Activated naive CD4-positive, alpha-beta T cell treated with Interleukin-2 at 50 U/mL for 16 hours (primary cell): Measurements from ENCODE around the gene NXPE2.
"Not testable (repeated sequence)": the region's sequence is repeated elsewhere in the genome, so short reads cannot be mapped to it uniquely, and the experiment has no call there.

Source experiments
- DNase-seq: peaks from one replicate; pipeline ENCODE4 v3.0.0-alpha.2; 2020

NXPE2 gene

GRCh38 chr11:114678125-114679036, at the start of gene NXPE2:
NXPE2 (plus strand) TSS chr11:114678527; CDS start chr11:114678576, 49 bp downstream.
- DNase-seq = no peak

GRCh38 chr11:114631445-114631965, 46.8 kb upstream of the NXPE2 start:
- DNase-seq = not testable (repeated sequence)

- DNase-seq = not testable (repeated sequence)
These were observed 38.9 kb upstream of the NXPE2 start for GRCh38 chr11:114639440-114639839.

- no peak for DNase-seq
These were observed 27.7 kb upstream of the NXPE2 start for GRCh38 chr11:114650661-114651060.

- DNase-seq = no peak
These were observed 27.1 kb upstream of the NXPE2 start for GRCh38 chr11:114651145-114651718.

- DNase-seq = no peak
These were observed 25.2 kb upstream of the NXPE2 start for GRCh38 chr11:114653148-114653547.

GRCh38 chr11:114664641-114665040, 13.7 kb upstream of the NXPE2 start:
- no peak for DNase-seq

- no peak for DNase-seq
These were observed 11.6 kb upstream of the NXPE2 start for GRCh38 chr11:114666760-114667159.

- no peak for DNase-seq
These were observed 10.2 kb upstream of the NXPE2 start for GRCh38 chr11:114668109-114668508.

GRCh38 chr11:114673661-114674060, 4.7 kb upstream of the NXPE2 start:
- no peak for DNase-seq

- DNase-seq = no peak
These were observed 1.2 kb downstream of the NXPE2 start for GRCh38 chr11:114679505-114679904.

GRCh38 chr11:114683007-114683406, 4.7 kb downstream of the NXPE2 start:
- DNase-seq = no peak

- no peak for DNase-seq
These were observed 6.3 kb downstream of the NXPE2 start for GRCh38 chr11:114684636-114685035.

GRCh38 chr11:114685097-114685496, 6.8 kb downstream of the NXPE2 start:
- DNase-seq = no peak

GRCh38 chr11:114705280-114706024, 27.1 kb downstream of the NXPE2 start:
- DNase-seq = no peak

- no peak for DNase-seq
These were observed 31.6 kb downstream of the NXPE2 start for GRCh38 chr11:114709960-114710359.

- DNase-seq = no peak
These were observed 35.4 kb downstream of the NXPE2 start for GRCh38 chr11:114713756-114714155.

- DNase-seq = no peak
These were observed 41.2 kb downstream of the NXPE2 start for GRCh38 chr11:114719562-114719961.

- no peak for DNase-seq
These were observed 46.7 kb downstream of the NXPE2 start for GRCh38 chr11:114724916-114725524.

- no peak for DNase-seq
These were observed 47.3 kb downstream of the NXPE2 start for GRCh38 chr11:114725623-114726022.

- DNase-seq = no peak
These were observed 58.5 kb downstream of the NXPE2 start for GRCh38 chr11:114736806-114737205.

- peak; percentile 24 for DNase-seq
These were observed 60.6 kb downstream of the NXPE2 start for GRCh38 chr11:114738954-114739353.

- DNase-seq = no peak
These were observed 66.9 kb downstream of the NXPE2 start for GRCh38 chr11:114745150-114745671.
